ENCODE results near the gene PORCN.

DNA sequence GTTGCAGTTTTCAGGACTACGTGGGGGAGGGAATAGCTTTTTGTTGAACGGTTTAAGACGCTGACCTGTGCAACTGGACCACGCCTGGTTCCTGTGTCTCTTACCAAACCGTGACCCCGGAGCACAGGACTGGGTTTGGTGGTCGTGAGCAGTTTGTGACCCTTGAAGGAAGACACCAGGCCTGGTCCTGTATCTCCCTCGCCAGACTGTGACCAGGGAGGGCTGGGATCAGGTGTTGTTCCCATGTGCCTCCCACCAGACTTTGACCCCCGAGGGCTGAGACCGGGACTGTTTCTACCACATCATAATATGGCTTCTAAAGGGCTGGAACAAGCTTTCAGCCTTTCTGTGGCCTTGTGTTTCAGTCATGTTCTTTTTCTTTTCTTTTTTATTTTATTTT lies 13.5 kb downstream of the PORCN start:
- TF ChIP-seq, protein P1, sequence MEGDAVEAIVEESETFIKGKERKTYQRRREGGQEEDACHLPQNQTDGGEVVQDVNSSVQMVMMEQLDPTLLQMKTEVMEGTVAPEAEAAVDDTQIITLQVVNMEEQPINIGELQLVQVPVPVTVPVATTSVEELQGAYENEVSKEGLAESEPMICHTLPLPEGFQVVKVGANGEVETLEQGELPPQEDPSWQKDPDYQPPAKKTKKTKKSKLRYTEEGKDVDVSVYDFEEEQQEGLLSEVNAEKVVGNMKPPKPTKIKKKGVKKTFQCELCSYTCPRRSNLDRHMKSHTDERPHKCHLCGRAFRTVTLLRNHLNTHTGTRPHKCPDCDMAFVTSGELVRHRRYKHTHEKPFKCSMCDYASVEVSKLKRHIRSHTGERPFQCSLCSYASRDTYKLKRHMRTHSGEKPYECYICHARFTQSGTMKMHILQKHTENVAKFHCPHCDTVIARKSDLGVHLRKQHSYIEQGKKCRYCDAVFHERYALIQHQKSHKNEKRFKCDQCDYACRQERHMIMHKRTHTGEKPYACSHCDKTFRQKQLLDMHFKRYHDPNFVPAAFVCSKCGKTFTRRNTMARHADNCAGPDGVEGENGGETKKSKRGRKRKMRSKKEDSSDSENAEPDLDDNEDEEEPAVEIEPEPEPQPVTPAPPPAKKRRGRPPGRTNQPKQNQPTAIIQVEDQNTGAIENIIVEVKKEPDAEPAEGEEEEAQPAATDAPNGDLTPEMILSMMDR (IDR thresholded peaks at IDR 0.05), result no peak
- no peak for TF ChIP-seq POLR2AphosphoS5 (IDR thresholded peaks at IDR 0.05)
